ENCODE results near the gene PTPRD.

- TF ChIP-seq POLR2AphosphoS5 (IDR thresholded peaks at IDR 0.05; ENCODE audit: borderline replicate concordance, low read depth, low read length) = no peak
- TF ChIP-seq EZH2 (IDR thresholded peaks at IDR 0.05) = no peak
Observed at GRCh38 chr9:9099646-9100045, 1513.2 kb downstream of the PTPRD start.
